Bronchial epithelial cell (primary cell): ENCODE results near the gene RCN2. TPM values are rescaled to one million over a fixed set of nuclear protein-coding genes. Genes with fewer than 3 reads are reported as not detected.

Experiments
- DNase-seq: peaks from one replicate; pipeline ENCODE4 v3.0.0-alpha.2; 2010; ENCODE audit warnings: low read depth
- FAIRE-seq: peaks from 2 replicates; lab custom pipeline; 2011; peaks lifted over from hg19 to GRCh38; lab: Jason Lieb, UNC
- H3K27me3 ChIP-seq: 2 replicates; pipeline ENCODE4 v1.5.1; 2011; ENCODE audit warnings: low read length; ENCODE audit not compliant: control insufficient read depth, insufficient read depth
- H3K36me3 ChIP-seq: 2 replicates; pipeline ENCODE4 v1.5.1; 2011; ENCODE audit warnings: low read length; ENCODE audit not compliant: control insufficient read depth, insufficient read depth
- H3K4me3 ChIP-seq: 2 replicates; pipeline ENCODE4 v1.5.1; 2011; ENCODE audit warnings: mild to moderate bottlenecking, low read depth, low read length, control low read depth
- total RNA-seq: library from RNA; depleted of rRNA; stranded (reverse); fragments of >200 nt; gene quantifications from 2 replicates; pipeline ENCODE4 v1.2.1, GENCODE V29; 2014
- TF ChIP-seq, protein P1 (sequence below): IDR thresholded peaks from 2 replicates; pipeline ENCODE4 v1.5.1; 2011; ENCODE audit warnings: mild to moderate bottlenecking, moderate library complexity, low read length, control low read depth, inconsistent platforms; ENCODE audit not compliant: insufficient read depth, severe bottlenecking

The RCN2 gene
- total RNA-seq, 1 donor from 2014 or later = 60.6 TPM

DNA sequence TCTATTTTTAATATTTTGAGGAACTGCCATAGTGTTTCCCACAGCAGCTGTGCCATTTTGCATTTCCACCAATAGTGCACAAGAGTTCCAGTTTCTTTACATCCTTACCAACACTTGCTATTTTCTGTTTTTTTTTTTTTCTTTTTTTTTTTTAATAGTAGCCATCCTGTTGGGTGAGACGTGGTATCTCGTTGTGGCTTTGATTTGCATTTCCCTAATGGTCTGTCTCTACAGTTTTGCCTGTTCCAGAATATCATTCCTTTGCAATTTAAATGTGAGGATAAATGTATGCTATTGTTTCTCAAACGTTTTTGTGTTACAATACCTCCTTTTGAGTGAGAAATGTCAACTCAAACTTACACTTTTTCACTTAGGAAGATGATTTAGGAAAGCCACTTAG, 22.4 kb downstream of the RCN2 start:
- Histone ChIP-seq H3K4me3 (no peak overlapping the region), H3K27me3 (no peaks in the 10 kb centered on the region), H3K36me3 (peaks cover 4% of the 10 kb centered on the region)
- TF ChIP-seq, protein P1, sequence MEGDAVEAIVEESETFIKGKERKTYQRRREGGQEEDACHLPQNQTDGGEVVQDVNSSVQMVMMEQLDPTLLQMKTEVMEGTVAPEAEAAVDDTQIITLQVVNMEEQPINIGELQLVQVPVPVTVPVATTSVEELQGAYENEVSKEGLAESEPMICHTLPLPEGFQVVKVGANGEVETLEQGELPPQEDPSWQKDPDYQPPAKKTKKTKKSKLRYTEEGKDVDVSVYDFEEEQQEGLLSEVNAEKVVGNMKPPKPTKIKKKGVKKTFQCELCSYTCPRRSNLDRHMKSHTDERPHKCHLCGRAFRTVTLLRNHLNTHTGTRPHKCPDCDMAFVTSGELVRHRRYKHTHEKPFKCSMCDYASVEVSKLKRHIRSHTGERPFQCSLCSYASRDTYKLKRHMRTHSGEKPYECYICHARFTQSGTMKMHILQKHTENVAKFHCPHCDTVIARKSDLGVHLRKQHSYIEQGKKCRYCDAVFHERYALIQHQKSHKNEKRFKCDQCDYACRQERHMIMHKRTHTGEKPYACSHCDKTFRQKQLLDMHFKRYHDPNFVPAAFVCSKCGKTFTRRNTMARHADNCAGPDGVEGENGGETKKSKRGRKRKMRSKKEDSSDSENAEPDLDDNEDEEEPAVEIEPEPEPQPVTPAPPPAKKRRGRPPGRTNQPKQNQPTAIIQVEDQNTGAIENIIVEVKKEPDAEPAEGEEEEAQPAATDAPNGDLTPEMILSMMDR = no peak
- FAIRE-seq (no peak), DNase-seq (no peak)

DNA sequence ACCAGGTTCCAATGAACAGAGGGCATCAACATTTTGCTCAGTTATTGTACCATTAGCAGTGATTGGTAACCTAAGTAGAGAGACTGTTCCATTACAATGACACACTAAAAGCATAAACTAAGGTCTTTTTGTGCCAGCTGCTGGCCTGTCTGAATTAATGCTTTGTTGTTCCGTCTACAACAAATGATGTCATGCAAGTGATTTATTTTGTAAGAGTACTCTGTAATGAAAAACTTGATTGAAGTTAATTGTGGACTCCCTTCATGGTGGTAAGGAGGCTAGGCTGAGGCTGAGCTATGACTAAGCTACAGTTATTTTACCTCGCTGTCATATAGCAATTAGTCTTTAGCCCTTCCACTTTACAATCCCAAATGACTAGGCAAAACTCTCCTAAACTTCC, 23.2 kb downstream of the RCN2 start:
- DNase-seq (no peak), FAIRE-seq (no peak)
- Histone ChIP-seq H3K27me3 (no peaks in the 10 kb centered on the region), H3K4me3 (no peak overlapping the region), H3K36me3 (peaks cover 2% of the 10 kb centered on the region)
- TF ChIP-seq, protein P1 = no peak

DNA sequence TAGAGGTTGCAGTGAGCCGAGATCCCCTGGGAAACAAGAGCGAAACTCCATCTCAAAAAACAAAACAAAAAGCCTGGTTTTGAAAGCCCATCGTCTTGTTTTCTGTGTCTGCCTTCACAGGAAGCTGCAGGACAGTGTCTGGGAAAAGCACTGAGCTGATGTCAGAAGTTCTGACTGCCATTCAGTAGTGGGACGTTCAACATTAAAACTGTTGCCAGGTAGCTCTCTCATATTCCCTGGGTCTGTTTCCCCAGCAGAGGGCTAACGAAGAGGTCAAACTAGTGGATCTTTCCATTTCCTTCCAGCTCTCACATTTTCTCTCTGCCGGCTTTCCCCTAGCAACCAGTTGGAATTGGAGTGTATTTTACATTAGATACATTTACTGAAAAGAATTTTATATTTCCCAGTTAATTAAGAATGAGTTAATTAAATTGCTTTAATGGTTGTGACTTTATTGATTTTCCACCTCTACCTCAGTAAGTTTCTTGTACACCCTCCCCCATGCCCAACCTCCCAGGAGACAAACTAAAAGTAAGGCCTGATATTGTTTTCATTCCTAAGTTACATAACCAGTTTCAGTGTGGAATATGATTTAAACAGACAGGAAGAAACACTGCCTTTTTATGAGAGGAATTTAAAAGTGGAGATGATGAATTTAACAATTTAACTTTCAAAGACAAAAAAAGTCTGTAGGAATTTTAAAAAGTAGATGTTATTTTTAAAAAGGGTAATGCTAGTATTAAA, 29.9 kb downstream of the RCN2 start:
- FAIRE-seq = no peak
- Histone ChIP-seq H3K4me3 (no peak overlapping the region), H3K36me3 (no peaks in the 10 kb centered on the region), H3K27me3 (no peaks in the 10 kb centered on the region)
- TF ChIP-seq, protein P1 = no peak
- DNase-seq = no peak

DNA sequence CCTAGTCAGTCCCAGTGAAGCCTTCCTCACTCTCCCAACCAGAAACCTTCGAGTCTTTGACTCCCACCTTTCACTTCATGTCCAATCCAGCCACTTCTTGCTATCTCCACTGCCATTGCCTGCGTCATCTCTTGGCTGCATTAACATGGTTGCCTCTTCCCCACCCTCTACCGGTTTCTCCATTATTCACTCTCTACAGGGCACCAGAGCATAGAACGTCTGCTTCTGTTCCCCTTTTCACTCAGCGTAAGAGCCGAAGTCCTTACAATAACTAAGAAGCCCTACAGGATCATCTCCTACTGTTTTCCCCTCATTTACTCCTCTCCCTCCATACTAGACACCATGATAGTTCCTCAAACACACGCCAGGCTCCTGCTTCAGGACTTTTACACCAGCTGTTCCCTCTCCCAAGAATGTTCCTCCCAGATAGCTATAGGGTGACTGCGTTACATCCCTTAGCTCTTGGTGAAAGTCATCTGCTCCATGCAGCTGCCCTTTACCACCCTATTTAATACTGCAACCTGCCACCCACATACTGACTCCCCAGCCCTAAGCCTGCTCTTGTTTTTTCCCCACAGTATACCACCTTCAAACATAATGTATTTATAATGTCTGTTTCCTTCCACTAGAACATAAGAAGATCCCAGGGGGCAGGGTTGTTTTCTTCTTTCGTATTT, 30.9 kb downstream of the RCN2 start:
- Histone ChIP-seq H3K4me3 (no peak overlapping the region), H3K27me3 (no peaks in the 10 kb centered on the region), H3K36me3 (no peaks in the 10 kb centered on the region)
- FAIRE-seq = no peak
- DNase-seq = no peak
- TF ChIP-seq, protein P1 = no peak

DNA sequence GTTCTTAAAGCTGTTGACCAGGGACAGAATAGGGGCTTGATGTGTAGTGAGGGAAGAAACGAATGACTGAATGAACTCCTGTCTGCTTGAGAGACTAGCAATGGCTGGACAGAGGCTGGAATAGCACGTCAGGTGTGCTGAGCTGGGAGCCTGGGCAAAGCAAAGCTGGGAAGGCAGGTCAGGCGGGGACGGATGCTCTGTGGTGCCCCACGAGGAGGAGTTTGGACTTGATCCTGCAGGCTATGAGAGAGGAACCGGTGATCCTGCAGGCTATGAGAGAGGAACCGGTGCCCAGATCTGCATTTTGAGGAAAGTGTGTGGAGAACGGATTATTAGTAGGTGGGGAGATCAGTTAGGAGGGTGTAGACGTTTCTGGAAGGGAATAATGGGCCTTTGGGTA, 32.0 kb downstream of the RCN2 start:
- Histone ChIP-seq H3K36me3 (no peaks in the 10 kb centered on the region), H3K27me3 (no peaks in the 10 kb centered on the region), H3K4me3 (no peak overlapping the region)
- peak; percentile 45 for DNase-seq
- no peak for FAIRE-seq
- TF ChIP-seq, protein P1 = peak; percentile 48
